GM23338 (cell line): ENCODE results near the gene SNX3. TPM values are rescaled to one million over a fixed set of nuclear protein-coding genes. Genes with fewer than 3 reads are reported as not detected.

ENCODE experiments used
- ATAC-seq: fragments of 200-7000 bp; cut with Tn5 transposase; 3 replicates; pipeline ENCODE4 v1.9.1; 2020
- DNase-seq: peaks from one replicate; pipeline ENCODE4 v3.0.0-alpha.2; 2015; ENCODE audit warnings: low spot score
- H2AFZ ChIP-seq: fragments of 200-600 bp; sonication (generic); 2 replicates; pipeline ENCODE4 v1.8.0; 2016; ENCODE audit warnings: antibody characterized with exemption, mild to moderate bottlenecking, moderate library complexity
- H3F3A ChIP-seq: fragments of 200-600 bp; sonication (generic); replicated peaks from 2 replicates; pipeline ENCODE4 v1.8.0; 2017; ENCODE audit warnings: antibody characterized with exemption, mixed run types, low read depth
- H3K27ac ChIP-seq: fragments of 200-600 bp; sonication (generic); 2 replicates; pipeline ENCODE4 v1.6.1; 2016; ENCODE audit warnings: low read depth
- H3K27me3 ChIP-seq: fragments of 200-600 bp; sonication (generic); 2 replicates; pipeline ENCODE4 v1.8.0; 2016; ENCODE audit warnings: mild to moderate bottlenecking, mixed run types, moderate library complexity; ENCODE audit not compliant: insufficient read depth
- H3K36me3 ChIP-seq: fragments of 200-600 bp; sonication (generic); 2 replicates; pipeline ENCODE4 v1.8.0; 2016; ENCODE audit warnings: mild to moderate bottlenecking; ENCODE audit not compliant: insufficient read depth
- H3K4me1 ChIP-seq: fragments of 200-600 bp; sonication (generic); 2 replicates; pipeline ENCODE4 v1.8.0; 2016; ENCODE audit warnings: mild to moderate bottlenecking, moderate library complexity; ENCODE audit not compliant: insufficient read depth
- H3K4me2 ChIP-seq: fragments of 200-600 bp; sonication (generic); 2 replicates; pipeline ENCODE4 v1.7.1; 2017; ENCODE audit warnings: mixed run types
- H3K4me3 ChIP-seq: fragments of 200-600 bp; sonication (generic); 2 replicates; pipeline ENCODE4 v1.6.1; 2016; ENCODE audit warnings: mixed run types
- H3K79me2 ChIP-seq: fragments of 200-600 bp; sonication (generic); replicated peaks from 2 replicates; pipeline ENCODE4 v1.8.0; 2017; ENCODE audit warnings: mild to moderate bottlenecking; ENCODE audit not compliant: insufficient read depth
- H3K9me2 ChIP-seq: fragments of 200-600 bp; sonication (generic); 2 replicates; pipeline ENCODE4 v1.8.0; 2017; ENCODE audit not compliant: insufficient read depth
- H4K20me1 ChIP-seq: fragments of 200-600 bp; sonication (generic); replicated peaks from 2 replicates; pipeline ENCODE4 v1.8.0; 2017; ENCODE audit warnings: mild to moderate bottlenecking; ENCODE audit not compliant: insufficient read depth
- H3K27ac Mint-ChIP-seq: 2 replicates; pipeline ENCODE4 v1.8.0; 2020; ENCODE audit warnings: inconsistent platforms, mild to moderate bottlenecking, moderate library complexity, mixed read lengths
- H3K27me3 Mint-ChIP-seq: 3 replicates; pipeline ENCODE4 v1.8.0; 2022; ENCODE audit warnings: low read depth, mild to moderate bottlenecking, moderate library complexity, mixed read lengths, inconsistent platforms; ENCODE audit not compliant: insufficient read depth, poor library complexity
- H3K36me3 Mint-ChIP-seq: 3 replicates; pipeline ENCODE4 v1.8.0; 2021; ENCODE audit warnings: low read depth, mild to moderate bottlenecking, inconsistent platforms, moderate library complexity, mixed read lengths
- H3K4me1 Mint-ChIP-seq: 3 replicates; pipeline ENCODE4 v1.8.0; 2020; ENCODE audit warnings: mild to moderate bottlenecking, inconsistent platforms, mixed read lengths
- H3K4me3 Mint-ChIP-seq: 3 replicates; pipeline ENCODE4 v1.8.0; 2021; ENCODE audit warnings: moderate library complexity, mild to moderate bottlenecking, inconsistent platforms, mixed read lengths
- H3K9me3 Mint-ChIP-seq: 3 replicates; pipeline ENCODE4 v1.8.0; 2020; ENCODE audit warnings: moderate library complexity, mild to moderate bottlenecking, inconsistent platforms, mixed read lengths
- CREB1 ChIP-seq: fragments of 250-450 bp; sonication (Bioruptor Pico); IDR thresholded peaks from 2 replicates; pipeline ENCODE4 v1.5.0; 2020; ENCODE audit warnings: low read depth, mild to moderate bottlenecking, moderate library complexity
- EZH2 ChIP-seq: fragments of 200-600 bp; sonication (generic); IDR thresholded peaks from one replicate; pipeline ENCODE4 v1.8.0; 2017; ENCODE audit warnings: antibody characterized with exemption, mild to moderate bottlenecking, low read depth; ENCODE audit not compliant: unreplicated experiment
- NANOG ChIP-seq: IDR thresholded peaks from 2 replicates; pipeline ENCODE4 v1.6.1; 2016; ENCODE audit warnings: antibody characterized with exemption, borderline replicate concordance
- POLR2AphosphoS5 ChIP-seq: IDR thresholded peaks from 2 replicates; pipeline ENCODE4 v1.6.1; 2016; ENCODE audit warnings: antibody characterized with exemption, low read depth
- STAT1 ChIP-seq: IDR thresholded peaks from one replicate; pipeline ENCODE4 v1.6.1; 2016; ENCODE audit warnings: antibody characterized with exemption; ENCODE audit not compliant: unreplicated experiment
- polyA plus RNA-seq: library from polyadenylated mRNA; unstranded; fragments of >200 nt; fragmentation: Nextera tagmentation; extraction: Ambion mirVana; gene quantifications from 2 replicates; pipeline ENCODE4 v1.2.1, GENCODE V29; 2016
- total RNA-seq: library from RNA; depleted of rRNA; stranded (reverse); fragments of >200 nt; shearing (Covaris generic); gene quantifications from 2 replicates; pipeline ENCODE4 v1.2.3, GENCODE V29; 2014
- TF ChIP-seq, protein P1 (sequence below): fragments of 250-450 bp; sonication (Bioruptor Pico); IDR thresholded peaks from 2 replicates; pipeline ENCODE4 v1.5.0; 2020; ENCODE audit warnings: mild to moderate bottlenecking, moderate library complexity
- TF ChIP-seq, protein P2 (sequence below), 2 experiments: fragments of 200-600 bp in 1 of 2; sonication (generic) in 1 of 2; conservative IDR thresholded peaks; 2 replicates each; pipeline versions ENCODE4 v1.5.1 to v1.6.1; 2016 to 2017; ENCODE audit warnings: antibody characterized with exemption in 2 of 2, low read depth in 2 of 2, mild to moderate bottlenecking in 2 of 2, moderate library complexity in 1 of 2

Gene SNX3
- total and polyA plus RNA-seq, 2 experiments from 2014 or later = 87.2 to 123 TPM

DNA sequence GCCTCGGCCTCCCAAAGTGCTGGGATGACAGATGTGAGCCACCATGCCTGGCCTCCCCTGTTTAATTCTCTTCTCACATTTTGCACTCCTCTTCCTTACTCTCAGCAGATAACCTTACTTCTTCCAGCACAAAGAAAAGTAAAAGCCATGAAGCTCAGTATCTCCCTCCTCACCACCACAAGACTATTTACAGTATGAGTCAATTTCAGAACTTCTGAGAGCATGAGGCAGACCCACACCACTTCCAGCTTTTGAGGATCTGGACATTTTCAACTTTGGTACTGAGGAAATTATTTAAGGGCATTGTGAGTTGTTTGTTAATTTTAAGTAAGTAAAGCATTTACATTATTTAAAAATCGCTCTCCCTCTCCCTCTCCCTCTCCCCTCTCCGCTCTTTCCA is 8.0 kb upstream of the SNX3 start (continued):
- TF ChIP-seq, protein P1, sequence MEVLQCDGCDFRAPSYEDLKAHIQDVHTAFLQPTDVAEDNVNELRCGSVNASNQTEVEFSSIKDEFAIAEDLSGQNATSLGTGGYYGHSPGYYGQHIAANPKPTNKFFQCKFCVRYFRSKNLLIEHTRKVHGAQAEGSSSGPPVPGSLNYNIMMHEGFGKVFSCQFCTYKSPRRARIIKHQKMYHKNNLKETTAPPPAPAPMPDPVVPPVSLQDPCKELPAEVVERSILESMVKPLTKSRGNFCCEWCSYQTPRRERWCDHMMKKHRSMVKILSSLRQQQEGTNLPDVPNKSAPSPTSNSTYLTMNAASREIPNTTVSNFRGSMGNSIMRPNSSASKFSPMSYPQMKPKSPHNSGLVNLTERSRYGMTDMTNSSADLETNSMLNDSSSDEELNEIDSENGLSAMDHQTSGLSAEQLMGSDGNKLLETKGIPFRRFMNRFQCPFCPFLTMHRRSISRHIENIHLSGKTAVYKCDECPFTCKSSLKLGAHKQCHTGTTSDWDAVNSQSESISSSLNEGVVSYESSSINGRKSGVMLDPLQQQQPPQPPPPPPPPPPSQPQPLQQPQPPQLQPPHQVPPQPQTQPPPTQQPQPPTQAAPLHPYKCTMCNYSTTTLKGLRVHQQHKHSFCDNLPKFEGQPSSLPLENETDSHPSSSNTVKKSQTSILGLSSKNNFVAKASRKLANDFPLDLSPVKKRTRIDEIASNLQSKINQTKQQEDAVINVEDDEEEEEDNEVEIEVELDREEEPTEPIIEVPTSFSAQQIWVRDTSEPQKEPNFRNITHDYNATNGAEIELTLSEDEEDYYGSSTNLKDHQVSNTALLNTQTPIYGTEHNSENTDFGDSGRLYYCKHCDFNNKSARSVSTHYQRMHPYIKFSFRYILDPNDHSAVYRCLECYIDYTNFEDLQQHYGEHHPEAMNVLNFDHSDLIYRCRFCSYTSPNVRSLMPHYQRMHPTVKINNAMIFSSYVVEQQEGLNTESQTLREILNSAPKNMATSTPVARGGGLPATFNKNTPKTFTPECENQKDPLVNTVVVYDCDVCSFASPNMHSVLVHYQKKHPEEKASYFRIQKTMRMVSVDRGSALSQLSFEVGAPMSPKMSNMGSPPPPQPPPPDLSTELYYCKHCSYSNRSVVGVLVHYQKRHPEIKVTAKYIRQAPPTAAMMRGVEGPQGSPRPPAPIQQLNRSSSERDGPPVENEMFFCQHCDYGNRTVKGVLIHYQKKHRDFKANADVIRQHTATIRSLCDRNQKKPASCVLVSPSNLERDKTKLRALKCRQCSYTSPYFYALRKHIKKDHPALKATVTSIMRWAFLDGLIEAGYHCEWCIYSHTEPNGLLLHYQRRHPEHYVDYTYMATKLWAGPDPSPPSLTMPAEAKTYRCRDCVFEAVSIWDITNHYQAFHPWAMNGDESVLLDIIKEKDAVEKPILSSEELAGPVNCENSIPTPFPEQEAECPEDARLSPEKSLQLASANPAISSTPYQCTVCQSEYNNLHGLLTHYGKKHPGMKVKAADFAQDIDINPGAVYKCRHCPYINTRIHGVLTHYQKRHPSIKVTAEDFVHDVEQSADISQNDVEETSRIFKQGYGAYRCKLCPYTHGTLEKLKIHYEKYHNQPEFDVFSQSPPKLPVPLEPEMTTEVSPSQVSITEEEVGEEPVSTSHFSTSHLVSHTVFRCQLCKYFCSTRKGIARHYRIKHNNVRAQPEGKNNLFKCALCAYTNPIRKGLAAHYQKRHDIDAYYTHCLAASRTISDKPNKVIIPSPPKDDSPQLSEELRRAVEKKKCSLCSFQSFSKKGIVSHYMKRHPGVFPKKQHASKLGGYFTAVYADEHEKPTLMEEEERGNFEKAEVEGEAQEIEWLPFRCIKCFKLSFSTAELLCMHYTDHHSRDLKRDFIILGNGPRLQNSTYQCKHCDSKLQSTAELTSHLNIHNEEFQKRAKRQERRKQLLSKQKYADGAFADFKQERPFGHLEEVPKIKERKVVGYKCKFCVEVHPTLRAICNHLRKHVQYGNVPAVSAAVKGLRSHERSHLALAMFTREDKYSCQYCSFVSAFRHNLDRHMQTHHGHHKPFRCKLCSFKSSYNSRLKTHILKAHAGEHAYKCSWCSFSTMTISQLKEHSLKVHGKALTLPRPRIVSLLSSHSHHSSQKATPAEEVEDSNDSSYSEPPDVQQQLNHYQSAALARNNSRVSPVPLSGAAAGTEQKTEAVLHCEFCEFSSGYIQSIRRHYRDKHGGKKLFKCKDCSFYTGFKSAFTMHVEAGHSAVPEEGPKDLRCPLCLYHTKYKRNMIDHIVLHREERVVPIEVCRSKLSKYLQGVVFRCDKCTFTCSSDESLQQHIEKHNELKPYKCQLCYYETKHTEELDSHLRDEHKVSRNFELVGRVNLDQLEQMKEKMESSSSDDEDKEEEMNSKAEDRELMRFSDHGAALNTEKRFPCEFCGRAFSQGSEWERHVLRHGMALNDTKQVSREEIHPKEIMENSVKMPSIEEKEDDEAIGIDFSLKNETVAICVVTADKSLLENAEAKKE (CRISPR knock-in tag) = no peak

DNA sequence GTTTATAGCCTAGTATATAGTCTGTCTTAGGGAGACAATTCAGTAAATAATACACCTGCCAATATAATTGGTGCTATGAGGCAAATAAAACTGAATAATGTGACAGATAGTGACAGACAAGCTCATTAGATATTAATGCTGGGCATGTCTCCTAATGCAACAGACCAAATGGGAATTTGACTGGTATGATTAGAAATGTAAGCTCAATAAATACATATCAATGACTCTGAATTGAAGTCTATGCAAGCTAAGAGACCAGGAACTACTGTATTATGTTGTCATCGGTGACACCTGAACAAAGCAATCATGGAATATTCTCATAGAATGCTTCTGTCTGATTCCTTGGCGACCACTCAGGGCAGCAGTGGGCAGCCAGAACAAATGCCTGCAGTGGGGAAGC is 2.5 kb upstream of the SNX3 start:
- Mint-ChIP-seq H3K36me3 (no peaks in the 10 kb centered on the region), H3K9me3 (no peaks in the 10 kb centered on the region), H3K27ac (no peak overlapping the region), H3K27me3 (no peaks in the 10 kb centered on the region), H3K4me1 (no peaks in the 10 kb centered on the region; the same call in 2 of the 3 replicates), H3K4me3 (no peak overlapping the region)
- Histone ChIP-seq H3K4me1 (peaks cover 10% of the 10 kb centered on the region), H3K4me2 (no peak overlapping the region), H3K79me2 (peaks cover 17% of the 10 kb centered on the region), H3K27me3 (no peaks in the 10 kb centered on the region), H3K4me3 (no peak overlapping the region), H4K20me1 (0 out of 2 replicates have a peak, but pooled peaks cover 7% of the 10 kb centered on the region), H3F3A (peaks cover 2% of the 10 kb centered on the region; the same call in 1 of the 2 replicates), H3K36me3 (no peaks in the 10 kb centered on the region), H3K9me2 (no peaks in the 10 kb centered on the region), H2AFZ (no peak overlapping the region), H3K27ac (no peak overlapping the region)
- DNase-seq (no peak), ATAC-seq (no peak)
- TF ChIP-seq STAT1 (no peak), CREB1 (CRISPR knock-in tag) (no peak), NANOG (no peak), EZH2 (no peak), POLR2AphosphoS5 (no peak)
- TF ChIP-seq, protein P2, sequence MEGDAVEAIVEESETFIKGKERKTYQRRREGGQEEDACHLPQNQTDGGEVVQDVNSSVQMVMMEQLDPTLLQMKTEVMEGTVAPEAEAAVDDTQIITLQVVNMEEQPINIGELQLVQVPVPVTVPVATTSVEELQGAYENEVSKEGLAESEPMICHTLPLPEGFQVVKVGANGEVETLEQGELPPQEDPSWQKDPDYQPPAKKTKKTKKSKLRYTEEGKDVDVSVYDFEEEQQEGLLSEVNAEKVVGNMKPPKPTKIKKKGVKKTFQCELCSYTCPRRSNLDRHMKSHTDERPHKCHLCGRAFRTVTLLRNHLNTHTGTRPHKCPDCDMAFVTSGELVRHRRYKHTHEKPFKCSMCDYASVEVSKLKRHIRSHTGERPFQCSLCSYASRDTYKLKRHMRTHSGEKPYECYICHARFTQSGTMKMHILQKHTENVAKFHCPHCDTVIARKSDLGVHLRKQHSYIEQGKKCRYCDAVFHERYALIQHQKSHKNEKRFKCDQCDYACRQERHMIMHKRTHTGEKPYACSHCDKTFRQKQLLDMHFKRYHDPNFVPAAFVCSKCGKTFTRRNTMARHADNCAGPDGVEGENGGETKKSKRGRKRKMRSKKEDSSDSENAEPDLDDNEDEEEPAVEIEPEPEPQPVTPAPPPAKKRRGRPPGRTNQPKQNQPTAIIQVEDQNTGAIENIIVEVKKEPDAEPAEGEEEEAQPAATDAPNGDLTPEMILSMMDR (conservative IDR thresholded peaks at IDR 0.05; ENCODE audit: low read depth in 2 of 2) = no peak
- TF ChIP-seq, protein P1 (CRISPR knock-in tag) = no peak
